CD14-positive monocyte (primary cell): ENCODE measurements around the gene ASMTL. TPM values are rescaled to one million over a fixed set of nuclear protein-coding genes. Genes with fewer than 3 reads are reported as not detected.

ENCODE experiments used
- DNase-seq, 3 donors: peaks; one replicate each; pipeline ENCODE4 v3.0.0-alpha.2; 2011 to 2022
- H2AFZ ChIP-seq: 2 replicates; pipeline ENCODE4 v1.6.0; 2012; ENCODE audit warnings: mild to moderate bottlenecking, low read depth, low read length, inconsistent platforms; ENCODE audit not compliant: insufficient read depth, poor library complexity, severe bottlenecking
- H3K27ac ChIP-seq, 2 donors: 1 replicate in 1 of 2; 2 replicates in 1 of 2; pipeline ENCODE4 v1.5.1; 2012 to 2013; ENCODE audit warnings: low read length in 2 of 2, control low read depth in 1 of 2, inconsistent platforms in 1 of 2, low read depth in 1 of 2, mild to moderate bottlenecking in 1 of 2
- H3K27me3 ChIP-seq, 2 donors: one replicate each; pipeline versions ENCODE4 v1.6.0 to v1.6.1; 2011 to 2013; ENCODE audit warnings: low read length in 2 of 2; ENCODE audit not compliant: control insufficient read depth in 2 of 2, insufficient read depth in 2 of 2
- H3K36me3 ChIP-seq, 2 donors: replicated peaks in 1 of 2; 1 replicate in 1 of 2; 2 replicates in 1 of 2; pipeline versions ENCODE4 v1.5.1 to v1.6.1; 2012 to 2013; ENCODE audit warnings: low read length in 2 of 2, control low read depth in 1 of 2, inconsistent platforms in 1 of 2, mild to moderate bottlenecking in 1 of 2; ENCODE audit not compliant: insufficient read depth in 2 of 2, control insufficient read depth in 1 of 2
- H3K4me1 ChIP-seq, 2 donors: 1 replicate in 1 of 2; 2 replicates in 1 of 2; pipeline versions ENCODE4 v1.5.1 to v1.6.1; 2012 to 2013; ENCODE audit warnings: low read length in 2 of 2, control low read depth in 1 of 2, inconsistent platforms in 1 of 2, mild to moderate bottlenecking in 1 of 2, moderate library complexity in 1 of 2; ENCODE audit not compliant: insufficient read depth in 2 of 2, control insufficient read depth in 1 of 2
- H3K4me2 ChIP-seq: replicated peaks from 2 replicates; pipeline ENCODE3; 2012; ENCODE audit warnings: low read length, moderate library complexity, mild to moderate bottlenecking; ENCODE audit not compliant: poor library complexity, severe bottlenecking; ENCODE audit errors: extremely low read depth
- H3K4me3 ChIP-seq, 3 experiments: fragments of 200-600 bp in 1 of 3; sonication (generic) in 1 of 3; replicated peaks in 1 of 3; 1 replicate in 2 of 3; 2 replicates in 1 of 3; pipeline ENCODE4 v1.5.1; 2011 to 2013; ENCODE audit warnings: low read length in 3 of 3, mild to moderate bottlenecking in 3 of 3, control low read depth in 2 of 3, low read depth in 2 of 3, inconsistent platforms in 1 of 3, moderate library complexity in 1 of 3
- H3K79me2 ChIP-seq: 2 replicates; pipeline ENCODE4 v1.6.0; 2012; ENCODE audit warnings: mild to moderate bottlenecking, control low read depth, inconsistent platforms, low read length, moderate library complexity; ENCODE audit not compliant: insufficient read depth
- H3K9ac ChIP-seq: 2 replicates; pipeline ENCODE4 v1.6.0; 2017; ENCODE audit warnings: low read length, mild to moderate bottlenecking; ENCODE audit not compliant: insufficient read depth, poor library complexity, severe bottlenecking
- H3K9me3 ChIP-seq, 2 donors: replicated peaks in 1 of 2; 1 replicate in 1 of 2; 2 replicates in 1 of 2; pipeline versions ENCODE4 v1.5.1 to v1.6.1; 2012 to 2013; ENCODE audit warnings: low read length in 2 of 2, control low read depth in 1 of 2; ENCODE audit not compliant: control insufficient read depth in 1 of 2, insufficient read depth in 1 of 2
- H4K20me1 ChIP-seq: 2 replicates; pipeline ENCODE4 v1.6.0; 2012; ENCODE audit warnings: mild to moderate bottlenecking, low read length, control low read depth, moderate library complexity; ENCODE audit not compliant: insufficient read depth
- H3K27ac Mint-ChIP-seq, 7 donors: one replicate each; pipeline ENCODE4 v1.8.0; 2020; ENCODE audit warnings: mild to moderate bottlenecking in 7 of 7, mixed read lengths in 7 of 7, moderate library complexity in 6 of 7, inconsistent platforms in 2 of 7
- H3K27me3 Mint-ChIP-seq, 3 donors: one replicate each; pipeline ENCODE4 v1.8.0; 2021 to 2022; ENCODE audit warnings: low read depth in 3 of 3, mild to moderate bottlenecking in 3 of 3, mixed read lengths in 3 of 3, moderate library complexity in 3 of 3, inconsistent platforms in 1 of 3
- H3K36me3 Mint-ChIP-seq, 2 donors: one replicate each; pipeline ENCODE4 v1.8.0; 2020; ENCODE audit warnings: mixed read lengths in 2 of 2, inconsistent platforms in 1 of 2, mild to moderate bottlenecking in 1 of 2
- H3K4me1 Mint-ChIP-seq: one replicate; pipeline ENCODE4 v1.8.0; 2020; ENCODE audit warnings: mild to moderate bottlenecking, mixed read lengths
- H3K4me3 Mint-ChIP-seq, 2 donors: one replicate each; pipeline ENCODE4 v1.8.0; 2020; ENCODE audit warnings: mild to moderate bottlenecking in 2 of 2, mixed read lengths in 2 of 2, moderate library complexity in 1 of 2
- H3K9me3 Mint-ChIP-seq, 7 donors: one replicate each; pipeline ENCODE4 v1.8.0; 2020 to 2022; ENCODE audit warnings: mixed read lengths in 7 of 7, mild to moderate bottlenecking in 6 of 7, moderate library complexity in 6 of 7, inconsistent platforms in 2 of 7
- WGBS: methylation state at CpG from one replicate; pipeline ENCODE4 v1.1.5; 2013; ENCODE audit warnings: missing lambda C conversion rate; ENCODE audit not compliant: insufficient coverage; 5-methylcytosine and 5-hydroxymethylcytosine counted together
- intact Hi-C, 2 donors: fragments of 100-400 bp; cut with micrococcal nuclease; formaldehyde crosslinking; loops; one replicate each; pipeline versions ENCODE4 v1.15.0 to v1.15.1; 2023
- polyA plus RNA-seq, 3 donors: library from polyadenylated mRNA; depleted of rRNA in 1 of 3; unstranded in 2 of 3; stranded (reverse) in 1 of 3; fragments of 300-500 nt in 2 of 3; fragments of >200 nt in 1 of 3; fragmentation: Illumina TruSeq in 2 of 3; gene quantifications; 1 replicate in 2 of 3; 2 replicates in 1 of 3; pipeline ENCODE4 v1.2.3, GENCODE V29; 2012 to 2021
- TF ChIP-seq, protein P1 (sequence below): fragments of 200-600 bp; IDR thresholded peaks from one replicate; pipeline ENCODE4 v1.8.0; 2022; ENCODE audit warnings: antibody characterized with exemption, mild to moderate bottlenecking

ASMTL gene
- polyA plus RNA-seq, 3 donors: 19.0 to 31.5 (median 31.0) TPM

DNA sequence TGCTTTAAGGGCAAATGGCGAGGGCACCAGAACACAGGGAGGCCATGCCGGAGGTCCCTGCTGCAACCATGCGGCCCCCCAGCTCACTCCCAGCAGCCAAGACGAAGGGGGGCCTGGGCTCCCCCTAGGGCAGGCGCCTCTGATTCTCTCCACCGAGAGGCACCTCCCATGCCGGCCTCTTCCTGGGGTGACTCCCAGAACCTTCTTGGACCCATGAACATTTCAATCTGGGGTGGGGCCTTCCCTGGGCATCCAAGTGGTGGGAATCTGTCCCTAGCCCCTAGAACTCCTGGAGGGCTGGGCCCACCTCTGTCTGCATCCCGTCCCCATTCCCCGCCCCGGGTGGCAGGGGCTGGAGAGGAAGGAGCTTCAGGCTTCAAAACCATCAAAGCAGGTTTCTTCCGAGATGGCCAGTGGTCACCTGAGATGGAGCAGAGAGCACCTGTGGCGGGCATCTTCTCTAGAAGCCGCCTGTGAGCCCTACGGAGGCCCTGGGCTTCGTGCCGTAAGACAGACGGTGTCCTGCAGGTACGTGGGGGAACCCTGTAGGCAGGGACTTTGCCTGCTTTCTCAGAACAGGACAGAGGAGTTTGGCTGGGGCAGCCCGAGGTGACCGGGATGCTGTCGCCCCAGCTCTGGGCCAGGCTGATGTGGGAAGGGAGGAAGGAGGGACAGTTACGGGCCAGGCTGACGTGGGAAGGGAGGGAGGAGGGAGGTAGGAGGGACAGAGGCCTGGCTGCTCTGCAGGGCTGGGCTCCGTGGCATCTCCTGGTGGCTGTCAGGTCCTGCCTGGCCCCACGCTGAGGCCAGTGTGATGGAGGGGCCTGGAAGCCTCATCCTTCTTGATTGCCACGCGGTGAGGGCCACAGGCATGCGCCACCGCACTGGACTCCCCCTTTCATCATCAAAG lies 54.0 kb downstream of the ASMTL start:
- WGBS: 99% methylated on average over 17 of the region's 29 CpGs
- Mint-ChIP-seq H3K36me3 (peaks cover 29 to 54% of the 10 kb centered on the region in 2 donors), H3K4me1 (peaks cover 5% of the 10 kb centered on the region), H3K27me3 (no peaks in the 10 kb centered on the region), H3K9me3 (peaks cover 0 to 1% (median 0%) of the 10 kb centered on the region in 7 donors), H3K4me3 (no peak overlapping the region), H3K27ac (peak overlapping the region in 1 of 7 donors; percentile 61)
- Histone ChIP-seq H3K4me2 (no peak overlapping the region), H3K27ac (no peak overlapping the region), H3K4me3 (no peak overlapping the region), H3K27me3 (no peaks in the 10 kb centered on the region), H2AFZ (no peak overlapping the region), H3K4me1 (peaks cover 0 to 5% of the 10 kb centered on the region in 2 donors), H3K79me2 (peaks cover 32% of the 10 kb centered on the region), H4K20me1 (peaks cover 24% of the 10 kb centered on the region), H3K9me3 (peaks cover 0 to 5% of the 10 kb centered on the region in 2 donors), H3K9ac (no peak overlapping the region), H3K36me3 (peaks cover 28 to 76% of the 10 kb centered on the region in 2 donors)
- intact Hi-C loops: loop anchor here in 1 of 2 donors (10.0 kb wide), 3 partner anchors 74 to 196 kb away; partner anchors contain the start of gene AKAP17A
- TF ChIP-seq, protein P1, sequence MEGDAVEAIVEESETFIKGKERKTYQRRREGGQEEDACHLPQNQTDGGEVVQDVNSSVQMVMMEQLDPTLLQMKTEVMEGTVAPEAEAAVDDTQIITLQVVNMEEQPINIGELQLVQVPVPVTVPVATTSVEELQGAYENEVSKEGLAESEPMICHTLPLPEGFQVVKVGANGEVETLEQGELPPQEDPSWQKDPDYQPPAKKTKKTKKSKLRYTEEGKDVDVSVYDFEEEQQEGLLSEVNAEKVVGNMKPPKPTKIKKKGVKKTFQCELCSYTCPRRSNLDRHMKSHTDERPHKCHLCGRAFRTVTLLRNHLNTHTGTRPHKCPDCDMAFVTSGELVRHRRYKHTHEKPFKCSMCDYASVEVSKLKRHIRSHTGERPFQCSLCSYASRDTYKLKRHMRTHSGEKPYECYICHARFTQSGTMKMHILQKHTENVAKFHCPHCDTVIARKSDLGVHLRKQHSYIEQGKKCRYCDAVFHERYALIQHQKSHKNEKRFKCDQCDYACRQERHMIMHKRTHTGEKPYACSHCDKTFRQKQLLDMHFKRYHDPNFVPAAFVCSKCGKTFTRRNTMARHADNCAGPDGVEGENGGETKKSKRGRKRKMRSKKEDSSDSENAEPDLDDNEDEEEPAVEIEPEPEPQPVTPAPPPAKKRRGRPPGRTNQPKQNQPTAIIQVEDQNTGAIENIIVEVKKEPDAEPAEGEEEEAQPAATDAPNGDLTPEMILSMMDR: no peak
- DNase-seq: no peak

DNA sequence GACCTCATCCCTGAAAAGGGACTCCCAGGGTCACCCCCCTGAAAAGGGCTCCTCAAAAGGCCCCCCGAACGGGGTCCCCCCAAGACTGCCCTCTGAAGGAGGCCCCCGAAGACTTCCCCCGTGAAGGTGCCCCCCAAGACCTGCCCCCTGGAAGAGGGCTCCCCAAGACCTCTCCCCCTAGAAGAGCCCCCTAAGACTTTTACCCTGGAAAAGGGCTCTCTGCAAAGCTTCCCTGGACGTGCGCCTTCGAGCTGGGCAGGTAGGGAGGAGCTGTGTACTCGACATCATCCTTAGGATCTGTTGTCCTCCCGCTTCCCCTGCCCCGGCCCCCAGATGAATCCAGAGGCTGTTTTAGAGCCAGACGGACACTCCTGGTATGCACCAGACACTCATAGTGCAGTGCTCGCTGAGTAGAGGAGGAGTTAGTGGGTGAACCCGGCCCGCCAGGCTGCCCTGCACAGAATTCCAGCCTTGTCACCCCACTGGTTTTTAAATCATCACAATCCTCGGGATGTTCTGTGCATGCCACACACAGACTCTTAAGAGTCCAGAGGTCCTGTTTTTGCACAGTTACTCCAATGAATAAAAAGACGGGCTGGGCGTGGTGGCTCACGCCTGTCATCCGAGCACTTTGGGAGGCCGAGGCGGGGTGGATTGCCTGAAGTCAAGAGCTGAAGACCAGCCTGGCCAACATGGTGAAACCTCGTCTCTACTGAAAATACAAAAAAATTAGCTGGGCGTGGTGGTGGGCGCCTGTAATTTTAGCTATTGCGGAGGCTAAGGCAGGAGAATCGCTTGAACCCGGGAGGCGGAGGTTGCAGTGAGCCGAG lies 55.1 kb downstream of the ASMTL start:
- Mint-ChIP-seq H3K4me1 (peaks cover 12% of the 10 kb centered on the region), H3K27ac (peak overlapping the region in 1 of 7 donors; percentile 41), H3K36me3 (peaks cover 29 to 54% of the 10 kb centered on the region in 2 donors), H3K9me3 (peaks cover 0 to 1% (median 0%) of the 10 kb centered on the region in 7 donors), H3K27me3 (no peaks in the 10 kb centered on the region), H3K4me3 (no peak overlapping the region)
- H3K79me2 ChIP-seq: peaks cover 37% of the 10 kb centered on the region
- intact Hi-C loops: loop anchor here in 1 of 2 donors (10.0 kb wide), 3 partner anchors 73 to 197 kb away; partner anchors contain the start of gene AKAP17A
- 98% methylated on average over 19 of the region's 29 CpGs for WGBS
- H3K9me3 ChIP-seq: no peaks in the 10 kb centered on the region
- H3K9ac ChIP-seq: no peak overlapping the region
- TF ChIP-seq, protein P1: no peak
- no peak overlapping the region for H3K4me2 ChIP-seq
- H3K4me1 ChIP-seq: peaks cover 6 to 11% of the 10 kb centered on the region in 2 donors
- no peaks in the 10 kb centered on the region for H3K27me3 ChIP-seq
- peaks cover 18 to 66% of the 10 kb centered on the region in 2 donors for H3K36me3 ChIP-seq
- peaks cover 24% of the 10 kb centered on the region for H4K20me1 ChIP-seq
- no peak for DNase-seq
- H3K27ac ChIP-seq: no peak overlapping the region
- H3K4me3 ChIP-seq: no peak overlapping the region
- no peak overlapping the region for H2AFZ ChIP-seq
